Transverse colon (tissue), 4 donors: Measurements from ENCODE around the gene PDE10A. TPM values are rescaled to one million over a fixed set of nuclear protein-coding genes. Genes with fewer than 3 reads are reported as not detected.

Source experiments
- DNase-seq: peaks from one replicate; pipeline ENCODE4 v3.0.0-alpha.2; 2019
- H3K27ac ChIP-seq, 4 donors: fragments of 200-600 bp; sonication (generic); 2 replicates each; pipeline ENCODE4 v1.5.1; 2016 to 2018; ENCODE audit warnings: inconsistent platforms in 4 of 4
- H3K27me3 ChIP-seq: fragments of 200-600 bp; sonication (generic); 2 replicates; pipeline ENCODE4 v1.5.1; 2017; ENCODE audit warnings: inconsistent platforms
- H3K36me3 ChIP-seq, 4 donors: fragments of 200-600 bp; sonication (generic); 2 replicates each; pipeline ENCODE4 v1.5.1; 2017 to 2019; ENCODE audit warnings: inconsistent platforms in 4 of 4
- H3K4me1 ChIP-seq, 4 donors: fragments of 200-600 bp; sonication (generic); 2 replicates each; pipeline ENCODE4 v1.5.1; 2017 to 2020; ENCODE audit warnings: inconsistent platforms in 4 of 4
- H3K4me3 ChIP-seq, 4 donors: fragments of 200-600 bp; sonication (generic); 1 replicate in 1 of 4; 2 replicates in 3 of 4; pipeline versions ENCODE4 v1.5.1 to v1.6.1; 2017 to 2019; ENCODE audit warnings: inconsistent platforms in 4 of 4
- H3K9me3 ChIP-seq, 2 donors: fragments of 200-600 bp; sonication (generic); 2 replicates each; pipeline ENCODE4 v1.5.1; 2017 to 2019; ENCODE audit warnings: inconsistent platforms in 2 of 2
- CTCF ChIP-seq, 5 experiments: fragments of 200-600 bp in 3 of 5; fragments of 450-650 bp in 2 of 5; sonication (generic) in 3 of 5; IDR thresholded peaks; 1 replicate in 2 of 5; 2 replicates in 3 of 5; pipeline ENCODE4 v1.5.1; 2016 to 2017; ENCODE audit warnings: antibody characterized with exemption in 5 of 5, inconsistent platforms in 3 of 5, mild to moderate bottlenecking in 2 of 5, moderate library complexity in 1 of 5
- EP300 ChIP-seq: sonication (generic); formaldehyde crosslinking; IDR thresholded peaks from one replicate; pipeline ENCODE4 v1.6.1; 2017; ENCODE audit warnings: antibody characterized with exemption, low read depth
- POLR2A ChIP-seq: fragments of 450-650 bp; IDR thresholded peaks from one replicate; pipeline ENCODE4 v1.6.1; 2016; ENCODE audit warnings: antibody characterized with exemption, mild to moderate bottlenecking, moderate library complexity
- POLR2AphosphoS5 ChIP-seq, 3 donors: sonication (generic); formaldehyde crosslinking; IDR thresholded peaks; one replicate each; pipeline ENCODE4 v1.6.1; 2016; ENCODE audit warnings: antibody characterized with exemption in 3 of 3
- WGBS, 2 donors: methylation state at CpG; one replicate each; pipeline ENCODE4 v1.1.5; 2018; ENCODE audit warnings: low coverage in 1 of 2; 5-methylcytosine and 5-hydroxymethylcytosine counted together
- in situ Hi-C, 4 donors: fragments of 200-750 bp; cut with MboI; loops; one replicate each; pipeline versions ENCODE4 v1.15.0 to v1.15.1; 2017; ENCODE audit warnings: low sequenced_read_pairs in 3 of 4, low pct_ligation_motif_present in 1 of 4, low pct_unique_long_range_greater_than_20kb in 1 of 4
- intact Hi-C: fragments of 100-400 bp; cut with DNase I; formaldehyde crosslinking; loops from one replicate; pipeline ENCODE4 v1.15.1; 2023; ENCODE audit warnings: low total_unique reads
- total RNA-seq, 4 donors: library from RNA; depleted of rRNA; stranded (reverse); fragments of >200 nt; gene quantifications; one replicate each; pipeline ENCODE4 v1.1.0, GENCODE V29; 2016

PDE10A gene
- total RNA-seq, 4 donors from 2014 or later: 1.4 to 15.3 (median 4.3) TPM

GRCh38 chr6:165640806-165641205 lies 22.2 kb downstream of the PDE10A start:
- intact Hi-C loops (no loop called here), in situ Hi-C loops (no loop called here)
- no peak overlapping the region for H3K4me3 ChIP-seq
- no peaks in the 10 kb centered on the region for H3K36me3 ChIP-seq
- no peak overlapping the region for H3K27ac ChIP-seq
- 36 to 51% methylated on average over 4 of the region's 4 CpGs for WGBS, 2 donors
- no peaks in the 10 kb centered on the region for H3K4me1 ChIP-seq
- DNase-seq: no peak
- no peaks in the 10 kb centered on the region for H3K27me3 ChIP-seq
- no peaks in the 10 kb centered on the region for H3K9me3 ChIP-seq
- no peak for TF ChIP-seq EP300
- TF ChIP-seq POLR2A: no peak
- TF ChIP-seq POLR2AphosphoS5 (IDR thresholded peaks at IDR 0.05): no peak
- no peak for TF ChIP-seq CTCF (IDR thresholded peaks at IDR 0.05)

GRCh38 chr6:165638530-165638929 lies 24.5 kb downstream of the PDE10A start:
- Histone ChIP-seq H3K27me3 (peaks cover 4% of the 10 kb centered on the region), H3K4me1 (no peaks in the 10 kb centered on the region), H3K9me3 (no peaks in the 10 kb centered on the region), H3K27ac (no peak overlapping the region), H3K4me3 (no peak overlapping the region), H3K36me3 (no peaks in the 10 kb centered on the region)
- TF ChIP-seq EP300 (no peak), POLR2AphosphoS5 (IDR thresholded peaks at IDR 0.05) (no peak), CTCF (IDR thresholded peaks at IDR 0.05) (no peak), POLR2A (no peak)
- WGBS, 2 donors: 90 to 96% methylated on average over 2 of the region's 2 CpGs
- no peak for DNase-seq
- in situ Hi-C loops (no loop called here), intact Hi-C loops (no loop called here)

GRCh38 chr6:165637586-165637985 lies 25.5 kb downstream of the PDE10A start:
- no peaks in the 10 kb centered on the region for H3K4me1 ChIP-seq
- in situ Hi-C loops: no loop called here
- 20 to 22% methylated on average over 11 of the region's 11 CpGs for WGBS, 2 donors
- no peak overlapping the region for H3K4me3 ChIP-seq
- H3K27ac ChIP-seq: no peak overlapping the region
- TF ChIP-seq POLR2A (no peak), CTCF (IDR thresholded peaks at IDR 0.05) (no peak), POLR2AphosphoS5 (IDR thresholded peaks at IDR 0.05) (no peak), EP300 (no peak)
- H3K27me3 ChIP-seq: peaks cover 4% of the 10 kb centered on the region
- no peaks in the 10 kb centered on the region for H3K9me3 ChIP-seq
- H3K36me3 ChIP-seq: no peaks in the 10 kb centered on the region
- intact Hi-C loops: no loop called here
- no peak for DNase-seq

GRCh38 chr6:165636402-165637048 lies 26.5 kb downstream of the PDE10A start:
- intact Hi-C loops (no loop called here), in situ Hi-C loops (no loop called here)
- DNase-seq: no peak
- no peaks in the 10 kb centered on the region for H3K36me3 ChIP-seq
- no peak overlapping the region for H3K27ac ChIP-seq
- peaks cover 4% of the 10 kb centered on the region for H3K27me3 ChIP-seq
- TF ChIP-seq POLR2A: no peak
- no peak for TF ChIP-seq EP300
- TF ChIP-seq POLR2AphosphoS5 (IDR thresholded peaks at IDR 0.05): no peak
- TF ChIP-seq CTCF (IDR thresholded peaks at IDR 0.05): no peak
- WGBS, 2 donors: 38 to 66% methylated on average over 1 to 6 of the region's 6 CpGs
- H3K9me3 ChIP-seq: no peaks in the 10 kb centered on the region
- H3K4me1 ChIP-seq: no peaks in the 10 kb centered on the region
- H3K4me3 ChIP-seq: no peak overlapping the region
